Cortex of kidney (tissue), 1 donor: ENCODE results near the gene OR13C4.
"Not testable (repeated sequence)": the region's sequence is repeated elsewhere in the genome, so short reads cannot be mapped to it uniquely, and the experiment has no call there.

Experiments used
- DNase-seq: peaks from one replicate; lab custom pipeline; 2025; lab: John Stamatoyannopoulos, UW

Gene OR13C4

DNA sequence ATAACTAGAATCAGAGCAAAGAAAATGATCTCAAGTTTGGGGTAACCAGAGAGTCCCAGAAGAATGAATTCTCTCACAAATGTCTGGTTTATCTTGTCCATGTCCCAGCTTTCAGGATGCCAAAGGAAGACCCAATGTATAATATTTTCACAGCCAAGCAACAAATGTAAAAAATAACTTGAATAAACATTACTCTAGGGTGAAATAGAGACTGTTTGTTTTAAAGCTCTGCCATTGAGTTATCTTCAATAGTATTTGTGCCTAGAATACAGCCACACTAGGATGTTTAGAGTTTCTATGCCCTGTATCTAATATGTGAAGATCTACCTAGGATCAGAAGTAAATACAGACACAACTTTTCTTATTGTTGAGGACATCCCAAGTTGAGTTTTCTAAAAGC is at the start of gene OR13C4:
TSS of gene OR13C4 (minus strand) at position 101 of the 400 bp plus-strand sequence. CDS start at position 101, 0 bp downstream.
- DNase-seq, result no peak

DNA sequence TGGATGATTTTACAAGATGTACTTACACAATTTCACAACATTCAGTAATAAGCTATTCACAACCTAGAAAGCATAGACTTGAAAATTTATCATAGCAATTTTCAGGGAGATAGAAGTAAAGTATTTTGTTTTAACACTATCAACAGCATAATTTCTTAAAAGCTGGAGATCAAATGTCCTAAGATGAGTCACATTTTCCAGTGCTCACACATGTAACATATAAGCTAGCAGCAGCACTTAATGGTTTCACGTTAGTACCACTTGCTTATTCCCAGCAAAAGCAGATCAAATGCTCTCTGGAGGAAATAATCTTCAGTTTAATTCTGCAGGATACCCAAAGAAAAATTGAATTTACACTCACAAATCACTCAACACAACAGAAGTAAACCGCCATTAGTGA is 48.4 kb upstream of the OR13C4 start:
- no peak for DNase-seq

DNA sequence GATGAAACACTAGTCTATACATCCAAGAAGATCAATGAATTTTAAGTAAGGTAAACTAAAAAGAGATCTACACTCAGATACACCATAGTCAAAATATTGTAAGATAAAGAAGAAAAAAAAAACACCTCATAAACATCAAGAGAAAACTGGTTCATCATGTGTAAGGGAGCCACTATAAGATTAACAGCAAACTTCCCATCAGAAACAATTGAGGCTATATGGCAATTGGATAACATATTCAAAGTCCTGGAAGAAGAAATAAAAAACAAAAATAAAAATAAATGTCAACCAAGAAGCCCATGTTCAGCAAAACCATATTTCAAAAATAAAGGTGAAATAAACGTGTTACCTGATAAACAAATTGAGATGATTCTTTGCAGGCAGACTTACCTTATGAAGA is 45.6 kb upstream of the OR13C4 start:
- DNase-seq, result no peak

DNA sequence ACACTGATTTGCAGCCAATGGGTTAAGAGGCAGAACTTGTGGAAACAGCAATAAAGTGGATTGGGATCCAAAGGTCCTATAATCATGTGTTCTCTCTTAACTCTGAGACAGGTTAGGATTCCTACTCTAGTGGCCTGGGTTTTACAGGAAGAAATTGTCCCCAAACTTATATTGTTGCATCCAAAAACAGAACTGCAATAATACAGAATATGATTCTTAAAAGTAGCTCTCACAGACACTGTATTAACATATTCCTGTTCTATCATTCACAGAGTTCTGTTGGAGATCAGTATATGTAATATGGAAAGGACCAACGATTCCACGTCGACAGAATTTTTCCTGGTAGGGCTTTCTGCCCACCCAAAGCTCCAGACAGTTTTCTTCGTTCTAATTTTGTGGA is 41.9 kb upstream of the OR13C4 start, which contains the start of gene OR13C8:
TSS of gene OR13C8 (plus strand) at position 301 of the 400 bp plus-strand sequence. CDS start at position 301, 0 bp downstream.
- no peak for DNase-seq

DNA sequence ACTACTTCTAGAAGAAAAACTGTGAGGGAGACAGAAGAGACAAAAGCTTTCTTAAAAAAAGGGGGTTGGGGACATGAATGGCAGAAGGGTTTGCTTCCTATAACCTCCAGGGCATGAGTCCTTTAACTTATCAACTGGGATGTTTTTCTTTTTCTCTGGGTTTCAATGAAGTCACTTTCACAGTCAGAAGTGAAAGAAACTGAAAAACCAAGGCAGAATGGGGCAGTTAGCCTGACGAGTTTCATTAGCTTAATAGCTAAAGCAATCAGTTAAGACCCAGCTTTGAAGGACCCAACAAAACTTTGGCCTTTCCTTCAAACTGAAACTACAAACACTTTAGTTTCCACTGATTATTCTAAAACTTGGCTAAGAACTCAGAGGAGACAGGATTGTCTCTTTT is 37.3 kb upstream of the OR13C4 start:
- no peak for DNase-seq

DNA sequence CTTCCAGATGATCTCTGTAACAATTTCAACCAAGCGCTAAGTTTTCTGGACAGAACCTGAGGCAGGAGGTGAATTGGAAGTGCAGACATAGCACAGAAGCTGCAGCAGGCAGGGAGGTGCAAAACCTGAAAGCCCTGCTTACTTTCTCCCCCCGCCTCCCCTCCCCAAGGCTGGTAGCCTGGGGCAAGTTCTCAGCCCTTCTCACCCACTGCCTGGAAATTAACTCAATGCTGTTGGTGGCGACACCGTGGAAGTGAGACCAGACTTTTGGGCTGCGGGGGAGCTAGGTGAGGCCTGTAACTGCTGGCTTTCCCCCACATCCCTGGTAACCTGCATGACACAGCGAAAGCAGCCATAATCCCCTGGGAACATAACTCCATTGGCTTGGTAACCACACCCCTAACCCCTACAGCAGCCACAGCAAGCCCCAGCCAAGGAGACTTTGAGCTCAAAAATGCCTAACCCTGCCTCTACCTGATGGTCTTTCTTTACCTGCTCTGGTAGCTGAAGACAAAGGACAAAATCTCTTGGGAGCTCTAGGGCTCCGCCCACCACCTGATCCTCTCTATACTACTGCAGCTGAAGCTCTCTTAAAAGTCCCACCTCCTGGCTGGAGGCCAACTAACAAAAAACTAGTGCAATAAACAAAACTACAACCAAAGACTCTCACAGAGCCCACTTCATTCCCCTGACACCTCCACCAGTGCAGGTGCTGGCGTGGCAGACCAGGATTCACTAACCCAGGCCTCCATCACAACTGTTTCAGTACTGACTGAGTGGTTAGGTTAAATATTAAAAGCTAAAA is 30.0 kb upstream of the OR13C4 start:
- no peak for DNase-seq

DNA sequence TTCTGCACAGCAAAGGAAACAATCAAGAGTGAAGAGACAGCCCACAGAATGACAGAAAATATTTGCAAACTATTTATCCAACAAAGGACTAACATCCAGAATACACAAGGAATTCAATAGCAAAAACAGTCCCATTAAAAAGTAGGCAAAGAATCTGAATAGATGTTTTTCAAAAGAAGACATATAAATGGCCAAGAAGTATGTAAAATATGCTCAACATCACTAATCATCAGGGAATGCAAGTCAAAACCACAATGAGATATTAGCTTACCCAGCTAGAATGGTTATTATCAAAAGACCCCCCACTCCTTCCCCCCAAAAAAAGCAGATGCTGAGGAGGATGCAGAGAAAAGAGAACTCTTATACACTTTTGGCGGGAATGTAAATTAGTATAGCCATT is 28.5 kb upstream of the OR13C4 start:
- DNase-seq, result no peak

DNA sequence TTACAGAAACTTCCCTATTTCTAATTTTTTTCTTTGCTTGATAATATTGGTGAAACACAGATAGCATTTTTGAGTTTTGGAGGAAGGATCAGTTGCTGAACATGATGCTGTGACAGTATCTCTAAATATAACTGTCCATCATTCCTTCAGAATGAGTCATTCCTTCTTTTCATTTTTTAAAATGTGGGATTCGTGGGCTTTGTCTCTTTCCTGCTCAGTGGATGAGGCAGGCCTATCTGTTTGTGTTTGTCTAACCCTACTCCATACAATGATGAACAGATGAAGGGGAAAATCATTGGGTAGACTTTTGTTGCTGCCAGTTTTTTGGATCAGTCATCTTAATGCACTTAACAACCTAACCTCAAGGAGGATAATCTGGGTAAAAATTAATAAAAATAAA is 26.3 kb upstream of the OR13C4 start:
- no peak for DNase-seq

DNA sequence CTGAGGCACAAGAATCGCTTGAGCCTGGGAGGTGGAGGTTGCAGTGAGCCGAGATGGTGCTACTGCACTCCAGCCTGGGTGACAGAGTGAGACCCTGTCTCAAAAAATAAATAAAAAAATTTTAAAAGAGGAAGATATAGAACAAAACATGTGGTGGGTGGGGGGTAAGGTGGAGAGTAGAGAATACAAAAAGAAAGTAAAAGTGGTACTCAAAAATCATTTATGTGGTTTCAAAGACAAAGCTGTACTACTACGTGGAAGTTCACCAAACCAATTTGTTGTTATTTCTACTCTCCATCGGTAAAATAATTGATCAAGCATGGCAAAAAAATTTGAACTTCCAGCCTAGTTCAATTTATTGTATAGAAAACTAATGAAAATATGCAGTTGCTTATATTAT is 17.6 kb upstream of the OR13C4 start:
- DNase-seq, result no peak

DNA sequence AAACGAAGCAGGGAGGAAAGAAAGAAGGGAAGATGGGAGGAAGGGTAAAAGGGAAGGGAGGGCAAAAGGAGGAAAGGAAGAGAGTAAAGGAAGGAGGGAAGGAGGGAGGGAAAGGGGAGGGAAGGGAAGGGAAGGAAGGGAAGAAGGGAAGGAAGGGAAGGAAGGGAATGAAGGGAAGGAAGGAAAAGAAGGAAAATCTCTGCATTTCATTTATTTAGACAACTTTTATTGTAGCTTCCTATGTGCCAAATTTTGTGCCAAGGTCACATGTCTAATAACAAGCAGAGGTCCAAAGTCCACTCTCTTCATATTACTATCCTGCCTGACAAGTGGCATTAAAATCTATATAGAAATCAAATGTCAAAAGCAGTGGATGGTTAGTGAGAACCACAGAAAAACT is 12.3 kb upstream of the OR13C4 start:
- no peak for DNase-seq

DNA sequence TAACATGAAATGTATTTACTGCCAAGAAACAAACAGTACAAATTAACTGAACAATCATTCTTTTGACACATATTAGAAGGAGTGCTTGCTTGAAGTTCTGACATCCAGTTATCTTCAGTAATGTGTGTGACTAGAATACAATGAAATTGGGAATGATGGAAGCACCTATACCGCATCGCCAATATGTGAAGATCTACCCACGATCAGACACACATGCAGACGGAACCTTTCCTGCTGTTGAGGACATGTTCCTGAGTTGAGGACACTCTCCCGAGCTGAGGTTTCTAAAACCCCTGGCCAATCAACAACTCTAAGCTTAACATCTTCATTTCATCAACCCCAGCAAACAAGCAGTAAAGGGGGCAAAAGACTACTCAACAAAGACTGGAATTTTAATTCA is 9.7 kb upstream of the OR13C4 start, which contains the start of gene OR13C3:
TSS of gene OR13C3 (minus strand) at position 101 of the 400 bp plus-strand sequence. CDS start 133 bp downstream, outside the sequence.
- DNase-seq, result no peak

DNA sequence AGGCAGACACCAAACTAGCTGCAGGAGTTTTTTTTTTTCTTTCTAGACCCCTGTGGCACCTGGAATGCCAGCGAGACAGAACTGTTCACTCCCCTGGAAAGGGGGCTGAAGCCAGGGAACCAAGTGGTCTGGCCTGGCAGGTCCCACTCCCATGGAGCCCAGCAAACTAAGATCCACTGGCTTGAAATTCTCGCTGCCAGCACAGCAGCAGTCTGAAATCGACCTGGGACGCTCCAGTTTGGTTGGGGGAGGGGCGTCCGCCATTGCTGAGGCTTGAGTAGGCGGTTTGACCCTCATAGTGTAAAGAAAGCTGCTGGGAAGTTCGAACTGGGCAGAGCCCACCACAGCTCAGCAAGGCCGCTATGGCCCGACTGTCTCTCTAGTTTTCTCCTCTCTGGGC is 6.8 kb downstream of the OR13C4 start:
- DNase-seq, result not testable (repeated sequence)

DNA sequence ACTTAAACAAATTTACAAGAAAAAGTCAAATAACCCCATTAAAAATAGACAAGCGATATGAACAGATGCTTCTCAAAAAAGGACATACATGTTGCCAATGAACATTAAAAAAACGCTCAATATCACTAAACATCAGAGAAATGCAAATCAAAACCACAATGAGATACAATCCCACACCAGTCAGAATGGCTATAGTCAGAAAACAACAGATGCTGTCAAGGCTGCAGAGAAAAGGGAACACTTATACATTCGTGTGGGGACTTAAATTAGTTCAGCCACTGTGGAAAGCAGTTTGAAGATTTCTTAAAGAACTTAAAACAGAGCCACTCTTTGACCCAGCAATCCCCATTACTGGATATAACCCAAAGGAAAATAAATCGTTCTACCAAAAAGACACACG is 12.1 kb downstream of the OR13C4 start:
- DNase-seq, result no peak

DNA sequence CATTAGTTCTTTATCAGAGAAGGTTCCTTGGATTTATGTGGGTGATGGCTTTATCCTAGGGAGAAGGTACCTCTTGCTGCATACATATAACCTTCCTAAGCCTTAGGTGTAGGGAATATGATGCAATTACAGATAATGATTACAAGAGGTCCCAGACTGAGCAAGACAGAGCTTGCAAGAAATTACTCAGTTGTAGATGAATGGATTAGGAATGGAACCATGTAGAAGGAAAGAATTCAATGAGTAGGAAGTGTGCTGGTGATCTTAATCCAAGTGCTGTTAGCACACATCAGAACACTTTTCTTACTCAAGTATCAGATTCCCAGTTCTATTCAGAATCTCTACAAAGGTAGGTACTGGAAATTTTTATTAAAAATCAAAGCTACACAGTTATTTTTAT is 20.4 kb downstream of the OR13C4 start:
- no peak for DNase-seq

DNA sequence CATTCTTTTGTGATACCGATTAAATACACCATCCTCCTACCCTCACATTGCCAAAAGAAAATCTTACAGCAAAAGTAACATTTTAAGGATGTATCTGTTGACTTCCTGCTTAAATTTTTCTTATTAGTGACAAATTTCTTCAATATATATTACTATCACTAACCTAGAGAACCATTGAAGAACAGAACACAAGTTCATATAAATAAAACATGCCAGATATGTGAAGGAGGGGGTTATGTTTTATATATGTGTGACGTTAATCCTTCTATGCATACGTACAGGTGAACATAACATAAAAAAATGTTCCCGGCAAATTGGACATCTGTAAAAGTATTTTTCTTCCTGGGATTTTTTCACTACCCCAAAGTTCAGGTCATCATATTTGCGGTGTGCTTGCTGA is 23.0 kb downstream of the OR13C4 start, which contains the start of gene OR13F1:
TSS of gene OR13F1 (plus strand) at position 301 of the 400 bp plus-strand sequence. CDS start at position 301, 0 bp downstream.
- no peak for DNase-seq

DNA sequence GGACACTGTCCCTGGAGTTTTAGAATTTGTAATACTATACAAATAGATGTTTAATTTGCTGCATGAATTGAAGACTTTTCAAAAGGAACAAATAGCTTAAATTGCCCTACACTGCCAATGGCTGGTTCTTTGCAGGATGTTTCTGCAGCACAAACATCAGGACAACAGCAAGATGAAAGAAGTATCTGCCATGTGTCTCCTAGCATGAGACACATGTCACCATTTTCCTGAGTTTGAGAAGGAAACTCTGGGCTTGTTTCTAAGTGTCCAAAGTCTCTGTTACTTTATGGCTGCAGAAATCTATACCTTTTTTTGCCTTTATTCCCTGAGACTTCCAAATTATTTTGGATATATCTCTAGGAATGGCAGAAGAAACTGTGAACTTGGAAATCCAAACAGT is 23.6 kb downstream of the OR13C4 start:
- no peak for DNase-seq

DNA sequence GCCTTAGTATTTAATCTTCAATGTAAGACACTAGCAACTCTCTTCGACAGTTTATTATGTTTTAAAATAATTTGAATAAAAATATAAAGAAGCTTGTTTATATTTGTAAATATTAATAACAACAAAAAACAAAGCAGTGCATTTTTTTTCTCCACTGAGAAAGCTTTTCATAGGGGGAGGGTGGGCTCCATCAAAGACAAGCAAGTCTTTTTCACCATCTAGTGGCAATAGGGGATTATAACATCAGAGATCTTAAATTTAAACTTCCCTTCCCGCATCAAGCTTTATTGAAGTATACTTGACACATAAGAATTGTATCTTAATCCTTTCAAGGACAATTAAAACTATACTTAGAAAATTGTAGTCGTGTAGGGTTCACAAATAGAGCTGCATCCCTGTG is 32.2 kb downstream of the OR13C4 start:
- no peak for DNase-seq

DNA sequence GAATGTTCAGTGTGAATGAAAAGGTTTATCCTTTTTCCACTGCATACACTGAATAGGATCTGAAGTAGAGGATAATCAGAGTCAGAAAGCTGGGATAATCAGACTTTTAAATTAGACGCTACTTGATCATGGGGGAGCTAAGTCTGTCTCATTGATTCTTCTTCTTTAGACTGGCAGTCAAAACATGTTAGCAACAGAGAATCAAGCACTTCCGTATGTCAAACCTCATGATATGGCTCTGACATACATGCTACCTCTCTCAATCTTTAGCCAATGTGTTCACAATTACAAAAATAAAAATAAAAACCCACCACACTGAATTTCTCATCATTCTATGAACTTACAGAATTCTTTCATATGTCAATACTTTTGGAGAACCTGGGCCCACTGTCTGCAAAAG is 42.0 kb downstream of the OR13C4 start:
- no peak for DNase-seq

DNA sequence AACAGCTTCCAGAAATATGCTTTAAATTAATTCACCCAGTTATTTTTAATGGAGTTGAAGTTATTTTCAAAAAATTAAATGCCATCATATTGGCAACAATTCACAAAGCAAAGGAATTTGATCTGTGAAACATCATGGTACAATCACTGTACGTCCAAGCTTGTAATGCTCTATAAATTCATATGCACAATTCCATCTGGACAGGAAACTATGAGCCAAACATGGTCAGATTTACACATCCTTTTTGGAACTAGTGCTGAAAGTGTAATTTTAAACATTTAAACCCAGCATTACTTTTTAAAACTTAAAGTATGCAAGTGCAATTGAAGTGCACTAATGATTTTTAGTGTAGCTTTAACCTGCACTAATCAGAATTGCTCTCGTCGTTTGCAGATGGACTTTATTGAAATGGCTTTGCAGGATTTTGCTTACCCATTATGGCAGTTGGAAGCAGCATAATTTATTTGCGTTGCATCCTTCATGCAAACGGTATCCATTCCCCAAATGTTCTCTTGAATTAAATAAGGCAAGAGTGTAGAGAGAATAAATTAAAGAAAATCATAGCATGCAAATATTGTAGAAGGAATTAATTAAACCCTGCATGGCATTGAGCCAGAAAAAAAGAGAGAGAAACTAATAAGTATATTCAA is 44.0 kb downstream of the OR13C4 start:
- DNase-seq, result no peak
